CD4-positive, CD25-positive, alpha-beta regulatory T cell (primary cell): Measurements from ENCODE around the gene SARS1. TPM values are rescaled to one million over a fixed set of nuclear protein-coding genes. Genes with fewer than 3 reads are reported as not detected.
"Not testable (repeated sequence)": the region's sequence is repeated elsewhere in the genome, so short reads cannot be mapped to it uniquely, and the experiment has no call there.

ENCODE experiments used
- ATAC-seq, 2 donors: fragments of 150-1000 bp; cut with Tn5 transposase; one replicate each; pipeline ENCODE4 v1.10.0; 2021; ENCODE audit warnings: low read depth in 2 of 2, moderate number of reproducible peaks in 2 of 2, moderate library complexity in 1 of 2
- DNase-seq, 3 donors: peaks; one replicate each; pipeline versions ENCODE4 v3.0.0 to v3.0.0-alpha.2; 2012 to 2022; ENCODE audit warnings: mixed read lengths in 1 of 3
- H3K27ac ChIP-seq: one replicate; pipeline ENCODE4 v1.7.0; 2013; ENCODE audit warnings: mild to moderate bottlenecking, low read length; ENCODE audit not compliant: insufficient read depth, poor library complexity, severe bottlenecking
- H3K27me3 ChIP-seq: one replicate; pipeline ENCODE4 v1.7.0; 2013; ENCODE audit warnings: low read length; ENCODE audit not compliant: control insufficient read depth, insufficient read depth
- H3K36me3 ChIP-seq: one replicate; pipeline ENCODE4 v1.7.0; 2013; ENCODE audit warnings: mild to moderate bottlenecking, low read length, moderate library complexity; ENCODE audit not compliant: control insufficient read depth, insufficient read depth
- H3K4me1 ChIP-seq: 2 replicates; pipeline ENCODE4 v1.7.0; 2013; ENCODE audit warnings: mild to moderate bottlenecking, low read length; ENCODE audit not compliant: insufficient read depth, control insufficient read depth, poor library complexity, severe bottlenecking
- H3K4me3 ChIP-seq: one replicate; pipeline ENCODE4 v1.7.0; 2013; ENCODE audit warnings: low read depth, mild to moderate bottlenecking, low read length, moderate library complexity
- H3K9me3 ChIP-seq, 2 experiments: 1 replicate in 1 of 2; 2 replicates in 1 of 2; pipeline ENCODE4 v1.7.0; 2013; ENCODE audit warnings: low read length in 2 of 2, mild to moderate bottlenecking in 1 of 2, moderate library complexity in 1 of 2; ENCODE audit not compliant: control insufficient read depth in 2 of 2
- H3K27ac Mint-ChIP-seq, 3 donors: one replicate each; pipeline ENCODE4 v1.8.0; 2020 to 2022; ENCODE audit warnings: mild to moderate bottlenecking in 3 of 3, mixed read lengths in 3 of 3, moderate library complexity in 2 of 3
- H3K27me3 Mint-ChIP-seq: one replicate; pipeline ENCODE4 v1.8.0; 2022; ENCODE audit warnings: mild to moderate bottlenecking, mixed read lengths
- H3K36me3 Mint-ChIP-seq: one replicate; pipeline ENCODE4 v1.8.0; 2020; ENCODE audit warnings: mixed read lengths
- H3K4me1 Mint-ChIP-seq, 4 donors: one replicate each; pipeline ENCODE4 v1.8.0; 2020 to 2022; ENCODE audit warnings: mixed read lengths in 4 of 4, mild to moderate bottlenecking in 1 of 4
- H3K4me3 Mint-ChIP-seq, 4 donors: one replicate each; pipeline ENCODE4 v1.8.0; 2020 to 2022; ENCODE audit warnings: mild to moderate bottlenecking in 4 of 4, mixed read lengths in 4 of 4, moderate library complexity in 3 of 4
- H3K9me3 Mint-ChIP-seq, 7 donors: one replicate each; pipeline ENCODE4 v1.8.0; 2020 to 2022; ENCODE audit warnings: mixed read lengths in 7 of 7, mild to moderate bottlenecking in 3 of 7, moderate library complexity in 2 of 7
- polyA plus RNA-seq, 4 donors: library from polyadenylated mRNA; unstranded; fragments of 300-500 nt; fragmentation: Illumina TruSeq; gene quantifications; one replicate each; pipeline ENCODE4 v1.2.3, GENCODE V29; 2021
- total RNA-seq: library from RNA; stranded (reverse); gene quantifications from one replicate; pipeline ENCODE4 v1.2.3, GENCODE V29; 2022

The SARS1 gene
- total and polyA plus RNA-seq, 5 donors from 2014 or later = 117 to 173 (median 170) TPM

- Mint-ChIP-seq H3K4me3 (peak overlapping the region; percentile 91 to 98 (median 95)), H3K9me3 (no peaks in the 10 kb centered on the region), H3K27me3 (no peaks in the 10 kb centered on the region), H3K36me3 (no peaks in the 10 kb centered on the region), H3K4me1 (peaks cover 5 to 39% (median 21%) of the 10 kb centered on the region in 4 donors), H3K27ac (peak overlapping the region in 1 of 3 donors; percentile 52)
- no peak overlapping the region for H3K27ac ChIP-seq
- H3K27me3 ChIP-seq = no peaks in the 10 kb centered on the region
- H3K9me3 ChIP-seq = no peaks in the 10 kb centered on the region
- ATAC-seq = no peak
- no peaks in the 10 kb centered on the region for H3K36me3 ChIP-seq
- no peak for DNase-seq
- H3K4me3 ChIP-seq = peak overlapping the region; percentile 96
- peaks cover 16% of the 10 kb centered on the region for H3K4me1 ChIP-seq
These were observed 68.2 kb downstream of the SARS1 start for GRCh38 chr1:109281680-109282496.

DNA sequence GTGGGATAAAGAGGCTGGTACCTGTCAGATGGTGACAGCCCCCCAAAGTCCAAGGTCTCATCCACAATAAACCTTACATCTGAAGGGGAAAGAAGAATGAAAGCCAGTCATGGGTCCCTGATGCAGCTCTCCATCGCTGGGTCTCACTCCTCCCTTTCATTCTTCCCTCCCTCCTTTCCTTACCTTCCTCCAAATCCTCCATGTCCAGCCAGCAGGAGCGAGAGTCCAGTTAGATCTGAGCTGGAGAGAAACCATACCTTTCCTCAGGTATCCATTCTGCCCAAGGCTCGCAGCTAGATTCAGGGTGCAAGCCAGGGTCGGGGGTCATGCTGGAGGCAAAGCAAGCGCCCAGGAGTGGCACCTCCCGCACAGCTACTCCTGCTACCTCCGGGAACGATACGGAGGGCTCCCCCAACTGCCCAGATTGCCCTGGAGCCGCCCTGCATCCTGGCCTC lies 68.8 kb downstream of the SARS1 start:
- Mint-ChIP-seq H3K36me3 (no peaks in the 10 kb centered on the region), H3K27ac (peak overlapping the region in 2 of 3 donors; percentile 73 to 89), H3K9me3 (no peaks in the 10 kb centered on the region), H3K27me3 (peaks cover under 1% of the 10 kb centered on the region), H3K4me3 (peak overlapping the region; percentile 91 to 98 (median 95)), H3K4me1 (peaks cover 2 to 34% (median 18%) of the 10 kb centered on the region in 4 donors)
- no peaks in the 10 kb centered on the region for H3K36me3 ChIP-seq
- no peaks in the 10 kb centered on the region for H3K9me3 ChIP-seq
- H3K27me3 ChIP-seq = no peaks in the 10 kb centered on the region
- DNase-seq (no peak), ATAC-seq (no peak)
- H3K27ac ChIP-seq = no peak overlapping the region
- peak overlapping the region; percentile 96 for H3K4me3 ChIP-seq
- peaks cover 16% of the 10 kb centered on the region for H3K4me1 ChIP-seq

- Mint-ChIP-seq H3K27me3 (peaks cover 6% of the 10 kb centered on the region), H3K4me3 (peak within 1 kb of the TSS; percentile 91 to 98 (median 95)), H3K4me1 (peaks cover 2 to 33% (median 18%) of the 10 kb centered on the region in 4 donors), H3K36me3 (no peaks in the 10 kb centered on the region), H3K27ac (peak within 1 kb of the TSS; percentile 73 to 92 (median 89)), H3K9me3 (no peaks in the 10 kb centered on the region)
- ATAC-seq = peak; percentile 95 to 98
- Histone ChIP-seq H3K4me1 (peaks cover 16% of the 10 kb centered on the region), H3K9me3 (no peaks in the 10 kb centered on the region), H3K27me3 (no peaks in the 10 kb centered on the region), H3K4me3 (peak within 1 kb of the TSS; percentile 96), H3K27ac (peak within 1 kb of the TSS; percentile 68), H3K36me3 (no peaks in the 10 kb centered on the region)
- DNase-seq = peak; percentile 87 to 92 (median 89)
These were observed 69.4 kb downstream of the SARS1 start, which contains the start of gene PSRC1 for GRCh38 chr1:109282952-109283747. Gene PSRC1 (minus strand): TSS chr1:109283145.

- ATAC-seq (no peak), DNase-seq (no peak)
- Histone ChIP-seq H3K9me3 (no peaks in the 10 kb centered on the region), H3K27ac (peak overlapping the region; percentile 68), H3K36me3 (no peaks in the 10 kb centered on the region), H3K4me3 (peak overlapping the region; percentile 96), H3K27me3 (no peaks in the 10 kb centered on the region), H3K4me1 (peaks cover 16% of the 10 kb centered on the region)
- Mint-ChIP-seq H3K36me3 (no peaks in the 10 kb centered on the region), H3K4me3 (peak overlapping the region; percentile 91 to 98 (median 95)), H3K9me3 (no peaks in the 10 kb centered on the region), H3K27ac (peak overlapping the region; percentile 26 to 89 (median 73)), H3K4me1 (peaks cover 2 to 33% (median 18%) of the 10 kb centered on the region in 4 donors), H3K27me3 (peaks cover 13% of the 10 kb centered on the region)
These were observed 70.3 kb downstream of the SARS1 start for GRCh38 chr1:109283748-109284600.

DNA sequence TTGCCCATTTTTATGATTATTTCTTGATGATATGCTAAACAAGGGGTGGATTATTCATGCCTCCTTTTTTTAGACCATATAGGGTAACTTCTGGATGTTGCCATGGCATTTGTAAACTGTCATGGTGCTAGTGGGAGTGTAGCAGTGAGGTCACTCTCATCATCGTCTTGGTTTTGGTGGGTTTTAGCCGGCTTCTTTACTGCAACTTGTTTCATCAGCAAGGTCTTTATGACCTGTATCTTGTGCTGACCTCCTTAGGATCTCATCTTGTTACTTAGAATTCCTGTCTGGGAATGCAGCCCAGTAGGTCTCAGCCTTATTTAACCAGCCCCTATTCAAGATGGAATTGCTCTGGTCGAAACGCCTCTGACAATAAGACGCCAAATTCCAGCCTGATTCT lies 73.0 kb downstream of the SARS1 start:
- H3K9me3 Mint-ChIP-seq, H3K9me3 ChIP-seq, H3K27me3 ChIP-seq, ATAC-seq, H3K4me3 Mint-ChIP-seq, H3K27ac Mint-ChIP-seq, H3K36me3 ChIP-seq, H3K27ac ChIP-seq, H3K36me3 Mint-ChIP-seq, DNase-seq, H3K4me3 ChIP-seq: not testable (repeated sequence)
- H3K4me1 ChIP-seq = peaks cover 16% of the 10 kb centered on the region
- H3K27me3 Mint-ChIP-seq = peaks cover 23% of the 10 kb centered on the region
- peaks cover 2 to 33% (median 17%) of the 10 kb centered on the region in 4 donors for H3K4me1 Mint-ChIP-seq

Other genes starting within 250 kb of the SARS1 start
- gene WDR47, start 171.8 kb upstream of the SARS1 start, total RNA-seq = 15.6 TPM
- gene WDR47, start 171.8 kb upstream of the SARS1 start, polyA plus RNA-seq = 1 to 10 TPM; 5.3 to 7.1 (median 6.3) TPM
- gene TAF13, start 137.9 kb upstream of the SARS1 start, total RNA-seq = 31.3 TPM
- gene TAF13, start 137.9 kb upstream of the SARS1 start, polyA plus RNA-seq = 1 to 10 TPM in 2 of 4 donors, under 1 TPM in 2; 0.89 to 2.6 (median 1.5) TPM
- 69.7 TPM for gene TMEM167B, start 123.2 kb upstream of the SARS1 start, total RNA-seq
- 10 to 100 TPM; 29.3 to 47.9 (median 36.1) TPM for gene TMEM167B, start 123.2 kb upstream of the SARS1 start, polyA plus RNA-seq
- gene ELAPOR1, start 99.8 kb upstream of the SARS1 start, total RNA-seq = 19.5 TPM
- gene ELAPOR1, start 99.8 kb upstream of the SARS1 start, polyA plus RNA-seq = 10 to 100 TPM in 3 of 4 donors, 1 to 10 TPM in 1; 9.8 to 17.9 (median 15.6) TPM
- gene CELSR2, start 35.6 kb downstream of the SARS1 start, total RNA-seq = 2.5 TPM
- under 1 TPM; 0.02 to 0.24 (median 0.11) TPM for gene CELSR2, start 35.6 kb downstream of the SARS1 start, polyA plus RNA-seq
- gene PSRC1, start 69.2 kb downstream of the SARS1 start, total RNA-seq = 0.74 TPM
- 1 to 10 TPM in 1 of 4 donors, under 1 TPM in 3; 0.14 to 1.0 (median 0.38) TPM for gene PSRC1, start 69.2 kb downstream of the SARS1 start, polyA plus RNA-seq
- not detected for gene MYBPHL, start 93.1 kb downstream of the SARS1 start, total RNA-seq
- gene MYBPHL, start 93.1 kb downstream of the SARS1 start, polyA plus RNA-seq = not detected
- 0.86 TPM for gene SORT1, start 184.0 kb downstream of the SARS1 start, total RNA-seq
- not detected for gene SORT1, start 184.0 kb downstream of the SARS1 start, polyA plus RNA-seq
- 61.5 TPM for gene PSMA5, start 212.5 kb downstream of the SARS1 start, total RNA-seq
- 100 to 1,000 TPM; 121 to 207 (median 153) TPM for gene PSMA5, start 212.5 kb downstream of the SARS1 start, polyA plus RNA-seq